A549 treated with AZD2906 at 1 μM for 4 hours (cell line): ENCODE measurements around the gene MARCOL. TPM values are rescaled to one million over a fixed set of nuclear protein-coding genes. Genes with fewer than 3 reads are reported as not detected.

Experiments used
- total RNA-seq: library from RNA; stranded (reverse); fragments of 200-300 nt; extraction: Qiagen RNA extraction; gene quantifications from 5 replicates; pipeline ENCODE4 v1.2.3, GENCODE V29; 2022

Gene MARCOL
- total RNA-seq: not detected in 5 replicates

GRCh38 chr5:148238418-148238794 lies at the start of gene MARCOL:
MARCOL (plus strand) TSS chr5:148238525; CDS start chr5:148238598, 73 bp downstream.

GRCh38 chr5:148202531-148203203 lies 35.7 kb upstream of the MARCOL start, which contains the start of gene SPINK6:
SPINK6 (plus strand) TSS chr5:148203042; CDS start chr5:148203097, 55 bp downstream.

GRCh38 chr5:148268566-148268965 lies 30.2 kb downstream of the MARCOL start, which contains the start of gene SPINK13:
SPINK13 (plus strand) TSS chr5:148268794; CDS start chr5:148270073, 1,279 bp downstream.

Other genes starting within 250 kb of the MARCOL start
- gene SPINK5, start 174.5 kb upstream of the MARCOL start, total RNA-seq: not detected in 5 replicates
- not detected in 5 replicates for gene SPINK14, start 70.0 kb upstream of the MARCOL start, total RNA-seq
- 0.28 to 0.75 TPM (median 0.36 TPM) in 5 replicates for gene SPINK6, start 35.5 kb upstream of the MARCOL start, total RNA-seq
- 0.24 to 0.66 TPM (median 0.38 TPM) in 5 replicates for gene SPINK13, start 30.3 kb downstream of the MARCOL start, total RNA-seq
- gene SPINK7, start 73.9 kb downstream of the MARCOL start, total RNA-seq: not detected in 5 replicates
- gene SPINK9, start 97.0 kb downstream of the MARCOL start, total RNA-seq: not detected in 5 replicates
- 14.6 to 21.6 TPM (median 16.5 TPM) in 5 replicates for gene FBXO38, start 145.4 kb downstream of the MARCOL start, total RNA-seq